K562 (cell line): ENCODE results near the gene SEC16A. TPM values are rescaled to one million over a fixed set of nuclear protein-coding genes. Genes with fewer than 3 reads are reported as not detected.
A peak's percentile ranks its signal among the peaks of the same experiment; 100 is the strongest.

Experiments
- ATAC-seq: fragments of 200-7000 bp; cut with Tn5 transposase; 3 replicates; pipeline ENCODE4 v1.9.1; 2020; ENCODE audit warnings: moderate library complexity
- BruUV-seq: library from RNA; stranded (reverse); fragments of 400-500 nt; replicated peaks from 2 replicates; lab custom pipeline; 2021; lab: Mats Ljungman, UMichigan
- CTCF ChIA-PET: fragments of 300-600 bp; formaldehyde crosslinking; extraction: SDS; loops from one replicate; lab custom pipeline; 2021; ENCODE audit warnings: low intra/inter-chr PET ratio; lab: Yijun Ruan, JAX
- POLR2A ChIA-PET: fragments of 300-600, 350-650 bp; sonication (Branson Sonifier 250); formaldehyde crosslinking; extraction: SDS; loops from one replicate; lab custom pipeline; 2021; ENCODE audit warnings: antibody characterized with exemption, inconsistent platforms; lab: Yijun Ruan, JAX
- DNase-seq, 4 experiments: peaks; one replicate each; pipeline versions ENCODE4 v3.0.0 to v3.0.0-alpha.2; 2011 to 2018; ENCODE audit warnings: low spot score in 3 of 4, mixed read lengths in 3 of 4; ENCODE audit errors: extremely low read depth in 1 of 4
- FAIRE-seq: peaks from 2 replicates; lab custom pipeline; 2011; peaks lifted over from hg19 to GRCh38; lab: Jason Lieb, UNC
- H2AFZ ChIP-seq: 2 replicates; pipeline ENCODE4 v1.6.0; 2011; ENCODE audit warnings: low read depth, low read length, control low read depth, inconsistent platforms
- H3K27ac ChIP-seq: fragments of 200-600 bp; 3 replicates; pipeline ENCODE4 v1.8.0; 2011; ENCODE audit warnings: low read depth, mild to moderate bottlenecking, control low read depth, inconsistent platforms, low read length, moderate library complexity, mixed read lengths; ENCODE audit errors: extremely low read depth
- H3K27me3 ChIP-seq, 2 experiments: fragments of 300-600 bp in 1 of 2; 2 replicates in 1 of 2; 3 replicates in 1 of 2; pipeline versions ENCODE4 v1.6.0 to v1.8.0; 2011; ENCODE audit warnings: inconsistent platforms in 2 of 2, low read length in 2 of 2, mild to moderate bottlenecking in 1 of 2, mixed read lengths in 1 of 2, moderate library complexity in 1 of 2; ENCODE audit not compliant: control insufficient read depth in 2 of 2, insufficient read depth in 2 of 2
- H3K36me3 ChIP-seq: fragments of 300-600 bp; 3 replicates; pipeline ENCODE4 v1.8.0; 2011; ENCODE audit warnings: mild to moderate bottlenecking, low read length, inconsistent platforms; ENCODE audit not compliant: control insufficient read depth, insufficient read depth
- H3K4me1 ChIP-seq, 2 experiments: fragments of 200-600 bp in 1 of 2; replicated peaks in 1 of 2; 2 replicates in 1 of 2; 3 replicates in 1 of 2; pipeline versions ENCODE4 v1.5.1 to v1.8.0; 2011; ENCODE audit warnings: inconsistent platforms in 2 of 2, low read length in 2 of 2, mild to moderate bottlenecking in 1 of 2, mixed read lengths in 1 of 2, moderate library complexity in 1 of 2; ENCODE audit not compliant: control insufficient read depth in 2 of 2, insufficient read depth in 2 of 2
- H3K4me2 ChIP-seq: 2 replicates; pipeline ENCODE4 v1.6.1; 2011; ENCODE audit warnings: low read length, control low read depth, inconsistent platforms, mixed read lengths; ENCODE audit not compliant: insufficient read depth
- H3K4me3 ChIP-seq: fragments of 200-600 bp; sonication (generic), shearing (Covaris generic); 2 replicates; pipeline ENCODE4 v1.5.1; 2016; ENCODE audit warnings: control low read depth, inconsistent platforms
- H3K79me2 ChIP-seq: fragments of 200-600 bp; 3 replicates; pipeline ENCODE4 v1.8.0; 2011; ENCODE audit warnings: low read length, inconsistent platforms; ENCODE audit not compliant: control insufficient read depth, insufficient read depth
- H3K9ac ChIP-seq, 2 experiments: 2 replicates each; pipeline versions ENCODE4 v1.6.0 to v1.6.1; 2011; ENCODE audit warnings: low read depth in 2 of 2, low read length in 2 of 2, control low read depth in 1 of 2, inconsistent platforms in 1 of 2, mild to moderate bottlenecking in 1 of 2, mixed read lengths in 1 of 2; ENCODE audit not compliant: insufficient read depth in 1 of 2
- H3K9me1 ChIP-seq: one replicate; pipeline ENCODE4 v1.6.0; 2011; ENCODE audit warnings: inconsistent platforms, mild to moderate bottlenecking, low read length, moderate library complexity; ENCODE audit not compliant: control insufficient read depth, insufficient read depth
- H3K9me3 ChIP-seq: replicated peaks from 2 replicates; pipeline ENCODE4 v1.5.1; 2011; ENCODE audit warnings: low read depth, low read length, inconsistent platforms; ENCODE audit not compliant: control insufficient read depth, insufficient read depth
- H4K20me1 ChIP-seq: replicated peaks from 2 replicates; pipeline ENCODE4 v1.6.1; 2011; ENCODE audit warnings: low read length, inconsistent platforms, mixed read lengths; ENCODE audit not compliant: control insufficient read depth, insufficient read depth
- FOXM1 ChIP-seq, 2 experiments: fragments of 450-650 bp in 1 of 2; sonication (generic) in 1 of 2; formaldehyde crosslinking in 1 of 2; IDR thresholded peaks; 2 replicates each; pipeline versions ENCODE4 v1.6.1 to v1.9.0; 2017 to 2022; ENCODE audit warnings: low read depth in 2 of 2, mild to moderate bottlenecking in 2 of 2, missing genetic modification reagents in 1 of 2, moderate library complexity in 1 of 2
- NFE2L1 ChIP-seq: fragments of 450-650 bp; IDR thresholded peaks from 2 replicates; pipeline ENCODE4 v1.6.1; 2016; ENCODE audit warnings: missing genetic modification characterization, low read depth, mild to moderate bottlenecking, missing compliant biosample characterization, moderate library complexity, borderline replicate concordance
- NR3C1 ChIP-seq: sonication (generic); formaldehyde crosslinking; IDR thresholded peaks from 2 replicates; pipeline ENCODE4 v1.8.1; 2022; ENCODE audit warnings: missing genetic modification reagents
- POLR2G ChIP-seq: fragments of 200-400 bp; formaldehyde crosslinking; IDR thresholded peaks from 2 replicates; pipeline ENCODE4 v1.6.1; 2017; ENCODE audit warnings: low read depth, mild to moderate bottlenecking, antibody characterized with exemption, low read length, moderate library complexity
- WHSC1 ChIP-seq: IDR thresholded peaks from one replicate; pipeline ENCODE4 v1.6.1; 2012; ENCODE audit warnings: low read length, control low read depth, inconsistent platforms
- ZNF347 ChIP-seq: fragments of 450-650 bp; formaldehyde crosslinking; IDR thresholded peaks from 2 replicates; pipeline ENCODE4 v1.4.0; 2020; ENCODE audit warnings: low read depth, mild to moderate bottlenecking, moderate library complexity
- WGBS: fragments of 100-300 bp; shearing (Covaris generic); methylation state at CpG from one replicate; pipeline ENCODE4 v1.1.6; 2016; ENCODE audit warnings: low coverage, mixed read lengths; ENCODE audit not compliant: insufficient coverage; ENCODE audit errors: missing lambda C conversion rate; 5-methylcytosine and 5-hydroxymethylcytosine counted together
- in situ Hi-C: fragments of 300-500 bp; cut with MboI; formaldehyde crosslinking; loops from 4 replicates; pipeline ENCODE4 v1.15.0; 2018; ENCODE audit warnings: inconsistent platforms, mixed read lengths
- intact Hi-C: fragments of 100-400 bp; cut with micrococcal nuclease; formaldehyde crosslinking; loops from 2 replicates; pipeline ENCODE4 v1.14.2; 2022
- polyA plus RNA-seq, 8 experiments: library from polyadenylated mRNA; depleted of rRNA in 4 of 8; stranded (reverse) in 5 of 8; unstranded in 3 of 8; fragments of >200 nt; fragmentation: Nextera tagmentation in 2 of 8; fragmentation: Illumina TruSeq in 1 of 8; extraction: Ambion mirVana in 2 of 8; extraction: Trizol in 1 of 8; gene quantifications; 2 replicates each; pipeline versions ENCODE4 v1.2.1 to v1.2.3, GENCODE V29; 2011 to 2014; ENCODE audit warnings: inconsistent platforms in 1 of 8, missing spikeins in 1 of 8
- total RNA-seq, 7 experiments: library from RNA; depleted of rRNA in 6 of 7; stranded (reverse); fragments of >200 nt in 6 of 7; fragmentation: Illumina TruSeq in 2 of 7; extraction: Trizol in 2 of 7; gene quantifications; 2 replicates each; pipeline versions ENCODE4 v1.2.1 to v1.2.3, GENCODE V29; 2011 to 2021; ENCODE audit warnings: low replicate concordance in 1 of 7

Gene SEC16A
- total and polyA plus RNA-seq, 9 of the 15 experiments (the other 6 are each of a cell fraction or from before 2014, with no cell fraction given) = 8.3 to 62.8 (median 14.0) TPM

DNA sequence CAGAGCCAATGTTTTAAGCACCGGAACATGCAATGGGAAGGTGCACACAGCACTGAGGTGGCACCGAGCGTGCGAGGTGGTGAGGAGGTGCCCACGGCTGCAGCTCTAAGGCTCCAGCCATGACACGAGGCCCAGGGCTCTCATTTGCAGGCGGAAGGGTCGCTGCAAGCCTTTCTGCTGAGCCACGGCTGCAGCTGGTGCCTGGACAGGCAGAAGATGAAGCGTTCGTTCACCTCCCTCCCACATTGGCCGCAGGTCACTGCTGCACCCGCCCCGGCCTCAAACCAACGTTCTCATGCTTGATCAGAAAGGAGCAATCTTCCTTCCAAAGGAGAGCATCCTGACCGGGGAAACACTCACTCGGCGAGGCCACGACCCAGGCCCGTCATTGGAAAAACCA is 38.7 kb downstream of the SEC16A start:
- H3K9me3 ChIP-seq = no peaks in the 10 kb centered on the region
- TF ChIP-seq NFE2L1 = no peak
- TF ChIP-seq POLR2G = peak; percentile 29; the same call in 1 of the 2 replicates
- TF ChIP-seq ZNF347 = no peak
- TF ChIP-seq FOXM1 (IDR thresholded peaks at IDR 0.05; ENCODE audit: low read depth) = no peak
- no peak for TF ChIP-seq FOXM1 (CRISPR knock-in tag; IDR thresholded peaks at IDR 0.05; ENCODE audit: low read depth)
- no peak for TF ChIP-seq WHSC1
- TF ChIP-seq NR3C1 (CRISPR knock-in tag) = no peak
- no peak overlapping the region for H3K27ac ChIP-seq
- H3K4me1 ChIP-seq = peaks cover 4 to 19% of the 10 kb centered on the region in 2 experiments; a peak in 3 of 5 replicates
- peaks cover 5% of the 10 kb centered on the region for H3K79me2 ChIP-seq
- H3K36me3 ChIP-seq = peaks cover 82% of the 10 kb centered on the region
- H4K20me1 ChIP-seq = peaks cover 16% of the 10 kb centered on the region
- no peak overlapping the region for H3K9ac ChIP-seq
- CTCF ChIA-PET = no interaction called here
- H2AFZ ChIP-seq = no peak overlapping the region
- in situ Hi-C loops (no loop called here), intact Hi-C loops (no loop called here)
- H3K4me3 ChIP-seq = no peak overlapping the region
- FAIRE-seq (no peak), DNase-seq (no peak), ATAC-seq (no peak)
- H3K27me3 ChIP-seq = no peaks in the 10 kb centered on the region
- BruUV-seq = no TSS peak
- H3K4me2 ChIP-seq = no peak overlapping the region
- peaks cover 11% of the 10 kb centered on the region for H3K9me1 ChIP-seq
- POLR2A ChIA-PET = interaction anchor here (1.6 kb wide), 1 partner anchor 14 kb away, joined by 7 read pairs; no protein-coding TSS in a partner anchor
- 93% methylated on average over 20 of the region's 20 CpGs for WGBS
